Skeletal muscle tissue (tissue), 4 donors: Measurements from ENCODE around the gene FOXI1. TPM values are rescaled to one million over a fixed set of nuclear protein-coding genes. Genes with fewer than 3 reads are reported as not detected.
"Not testable (repeated sequence)": the region's sequence is repeated elsewhere in the genome, so short reads cannot be mapped to it uniquely, and the experiment has no call there.

Experiments
- H3K27ac ChIP-seq: one replicate; pipeline ENCODE4 v1.7.0; 2013; ENCODE audit warnings: mild to moderate bottlenecking, low read depth, low read length, inconsistent platforms
- H3K27me3 ChIP-seq, 3 donors: one replicate each; pipeline ENCODE4 v1.7.0; 2013; ENCODE audit warnings: low read length in 3 of 3; ENCODE audit not compliant: control insufficient read depth in 3 of 3, insufficient read depth in 3 of 3
- H3K36me3 ChIP-seq, 3 donors: one replicate each; pipeline ENCODE4 v1.7.0; 2013; ENCODE audit warnings: low read length in 3 of 3; ENCODE audit not compliant: control insufficient read depth in 3 of 3, insufficient read depth in 3 of 3
- H3K4me1 ChIP-seq, 3 donors: one replicate each; pipeline ENCODE4 v1.7.0; 2013; ENCODE audit warnings: low read length in 3 of 3, mild to moderate bottlenecking in 3 of 3; ENCODE audit not compliant: control insufficient read depth in 3 of 3, insufficient read depth in 3 of 3
- H3K4me3 ChIP-seq, 3 donors: one replicate each; pipeline ENCODE4 v1.7.0; 2013; ENCODE audit warnings: low read length in 3 of 3
- H3K9ac ChIP-seq, 3 donors: one replicate each; pipeline ENCODE4 v1.7.0; 2013; ENCODE audit warnings: low read length in 3 of 3, mild to moderate bottlenecking in 3 of 3, moderate library complexity in 2 of 3, low read depth in 1 of 3
- H3K9me3 ChIP-seq, 3 donors: one replicate each; pipeline ENCODE4 v1.7.0; 2013; ENCODE audit warnings: low read length in 3 of 3; ENCODE audit not compliant: control insufficient read depth in 3 of 3
- total RNA-seq: library from RNA; depleted of rRNA; stranded (reverse); fragments of >200 nt; gene quantifications from one replicate; pipeline ENCODE4 v1.2.3, GENCODE V29; 2014
- donor health status: Osteomylitis.

Gene FOXI1
- total RNA-seq, 1 donor from 2014 or later: not detected

GRCh38 chr5:170087168-170087817, 18.4 kb upstream of the FOXI1 start:
- H3K9me3 ChIP-seq: no peaks in the 10 kb centered on the region
- H3K36me3 ChIP-seq: no peaks in the 10 kb centered on the region
- no peak overlapping the region for H3K9ac ChIP-seq
- H3K27ac ChIP-seq: no peak overlapping the region
- peaks cover 0 to 3% (median 0%) of the 10 kb centered on the region in 3 donors for H3K27me3 ChIP-seq
- no peaks in the 10 kb centered on the region for H3K4me1 ChIP-seq
- H3K4me3 ChIP-seq: no peak overlapping the region

GRCh38 chr5:170092455-170093101, 13.1 kb upstream of the FOXI1 start:
- Histone ChIP-seq H3K27me3 (peaks cover 0 to 10% (median 0%) of the 10 kb centered on the region in 3 donors), H3K4me1 (peaks cover 0 to 4% (median 0%) of the 10 kb centered on the region in 3 donors), H3K36me3 (no peaks in the 10 kb centered on the region), H3K9me3 (no peaks in the 10 kb centered on the region), H3K4me3 (no peak overlapping the region), H3K27ac (no peak overlapping the region), H3K9ac (no peak overlapping the region)

GRCh38 chr5:170094329-170094728, 11.4 kb upstream of the FOXI1 start:
- H3K4me1 ChIP-seq, H3K4me3 ChIP-seq, H3K9ac ChIP-seq, H3K9me3 ChIP-seq, H3K27ac ChIP-seq, H3K36me3 ChIP-seq: not testable (repeated sequence)
- peaks cover 0 to 10% (median 0%) of the 10 kb centered on the region in 3 donors for H3K27me3 ChIP-seq

GRCh38 chr5:170095646-170096045, 10.1 kb upstream of the FOXI1 start:
- Histone ChIP-seq H3K9ac (no peak overlapping the region), H3K4me3 (no peak overlapping the region), H3K27ac (no peak overlapping the region), H3K9me3 (no peaks in the 10 kb centered on the region), H3K27me3 (peaks cover 0 to 10% (median 3%) of the 10 kb centered on the region in 3 donors), H3K36me3 (no peaks in the 10 kb centered on the region), H3K4me1 (peaks cover 0 to 4% (median 0%) of the 10 kb centered on the region in 3 donors)

GRCh38 chr5:170097934-170098333, 7.8 kb upstream of the FOXI1 start:
- Histone ChIP-seq H3K4me1 (peaks cover 0 to 4% (median 0%) of the 10 kb centered on the region in 3 donors), H3K4me3 (no peak overlapping the region), H3K36me3 (no peaks in the 10 kb centered on the region), H3K27me3 (peaks cover 0 to 4% (median 4%) of the 10 kb centered on the region in 3 donors), H3K9me3 (no peaks in the 10 kb centered on the region), H3K27ac (no peak overlapping the region), H3K9ac (no peak overlapping the region)

- Histone ChIP-seq H3K36me3 (no peaks in the 10 kb centered on the region), H3K27me3 (peaks cover 0 to 4% (median 0%) of the 10 kb centered on the region in 3 donors), H3K4me1 (peaks cover 0 to 3% (median 0%) of the 10 kb centered on the region in 3 donors)
These were observed 5.4 kb upstream of the FOXI1 start for GRCh38 chr5:170100066-170100943.

GRCh38 chr5:170103447-170103846, 2.2 kb upstream of the FOXI1 start:
- Histone ChIP-seq H3K4me3 (no peak overlapping the region), H3K9me3 (no peaks in the 10 kb centered on the region), H3K9ac (no peak overlapping the region), H3K4me1 (no peaks in the 10 kb centered on the region), H3K27me3 (peaks cover 0 to 6% (median 4%) of the 10 kb centered on the region in 3 donors), H3K36me3 (no peaks in the 10 kb centered on the region), H3K27ac (no peak overlapping the region)

More at GRCh38 chr5:170100066-170100943, 5.4 kb upstream of the FOXI1 start:
- no peaks in the 10 kb centered on the region for H3K9me3 ChIP-seq
- no peak overlapping the region for H3K4me3 ChIP-seq
- no peak overlapping the region for H3K9ac ChIP-seq
- no peak overlapping the region for H3K27ac ChIP-seq

- Histone ChIP-seq H3K36me3 (no peaks in the 10 kb centered on the region), H3K4me3 (no peak overlapping the region), H3K27me3 (peaks cover 0 to 6% (median 4%) of the 10 kb centered on the region in 3 donors), H3K27ac (no peak overlapping the region), H3K9me3 (no peaks in the 10 kb centered on the region), H3K4me1 (no peaks in the 10 kb centered on the region), H3K9ac (no peak overlapping the region)
These were observed 1.4 kb upstream of the FOXI1 start for GRCh38 chr5:170104299-170104698.

GRCh38 chr5:170104710-170105109, 987 bp upstream of the FOXI1 start:
- H3K27me3 ChIP-seq: peaks cover 0 to 6% (median 4%) of the 10 kb centered on the region in 3 donors
- no peaks in the 10 kb centered on the region for H3K4me1 ChIP-seq
- no peak overlapping the region for H3K9ac ChIP-seq
- H3K36me3 ChIP-seq: no peaks in the 10 kb centered on the region
- H3K9me3 ChIP-seq: no peaks in the 10 kb centered on the region
- no peak overlapping the region for H3K27ac ChIP-seq
- H3K4me3 ChIP-seq: no peak overlapping the region
